Natural killer cell treated with Interleukin-12 subunit alpha and Interleukin-12 subunit beta and Interleukin-15 and Interleukin-18, amount 100 ng/mL, for 72 hours (primary cell): ENCODE data around the gene PDLIM5. TPM values are rescaled to one million over a fixed set of nuclear protein-coding genes. Genes with fewer than 3 reads are reported as not detected.
"Not testable (repeated sequence)": the region's sequence is repeated elsewhere in the genome, so short reads cannot be mapped to it uniquely, and the experiment has no call there.

Experiments used
- ATAC-seq, 2 donors: fragments of 150-1000 bp; cut with Tn5 transposase in 1 of 2; sonication (Bioruptor Pico), chemical (Tn5 transposase) in 1 of 2; 2 replicates each; pipeline ENCODE4 v1.10.0; 2021
- DNase-seq: peaks from one replicate; pipeline ENCODE4 v3.0.0; 2022; ENCODE audit warnings: low spot score
- H3K27ac Mint-ChIP-seq, 2 donors: 1 replicate in 1 of 2; 2 replicates in 1 of 2; pipeline ENCODE4 v1.8.0; 2022; ENCODE audit warnings: mixed read lengths in 2 of 2, mild to moderate bottlenecking in 1 of 2, moderate library complexity in 1 of 2
- H3K27me3 Mint-ChIP-seq, 2 donors: 1 replicate in 1 of 2; 2 replicates in 1 of 2; pipeline ENCODE4 v1.8.0; 2022; ENCODE audit warnings: mixed read lengths in 2 of 2
- H3K36me3 Mint-ChIP-seq: one replicate; pipeline ENCODE4 v1.8.0; 2022; ENCODE audit warnings: mixed read lengths
- H3K4me1 Mint-ChIP-seq, 2 donors: 1 replicate in 1 of 2; 2 replicates in 1 of 2; pipeline ENCODE4 v1.8.0; 2022; ENCODE audit warnings: low read depth in 2 of 2, mixed read lengths in 2 of 2, mild to moderate bottlenecking in 1 of 2
- H3K4me3 Mint-ChIP-seq: one replicate; pipeline ENCODE4 v1.8.0; 2022; ENCODE audit warnings: mixed read lengths
- H3K9me3 Mint-ChIP-seq: 2 replicates; pipeline ENCODE4 v1.8.0; 2022; ENCODE audit warnings: mixed read lengths
- total RNA-seq, 2 donors: library from RNA; stranded (reverse); gene quantifications; one replicate each; pipeline ENCODE4 v1.2.3, GENCODE V29; 2022

The PDLIM5 gene
- total RNA-seq, 2 donors from 2014 or later = 26.2 to 30.2 TPM

DNA sequence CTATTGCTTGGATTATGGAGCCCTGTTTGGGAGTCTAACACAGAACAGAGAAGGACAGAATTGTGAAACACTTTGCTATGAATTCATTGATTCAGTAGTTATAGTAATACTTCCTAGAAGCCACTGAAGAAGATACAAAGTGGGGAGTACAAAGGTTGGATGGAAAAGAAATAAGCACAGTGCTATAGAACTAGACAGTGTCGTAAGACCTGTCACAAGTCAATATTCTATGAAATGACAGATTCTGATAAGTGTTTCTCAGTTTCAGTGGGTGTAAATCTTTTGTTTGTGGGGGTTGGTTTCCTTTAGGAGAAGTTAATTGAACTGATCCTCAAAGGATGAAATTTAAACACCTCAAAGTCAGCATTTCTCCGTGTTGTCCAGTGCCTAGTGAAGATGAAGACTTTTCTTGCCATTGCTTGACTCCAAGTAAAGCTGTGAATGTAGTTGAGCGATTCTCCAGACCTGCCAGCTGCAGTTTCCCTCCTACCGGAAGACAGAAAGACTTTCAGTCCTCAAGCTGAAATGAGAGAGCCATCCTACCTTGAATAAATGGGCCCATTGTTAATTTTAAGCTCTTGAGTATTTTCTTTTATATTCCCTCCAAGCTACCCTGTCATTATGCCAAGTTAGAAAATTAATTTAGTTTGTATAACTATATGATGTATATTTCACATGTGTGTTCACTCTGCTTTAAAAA lies 7.9 kb downstream of the PDLIM5 start:
- Mint-ChIP-seq H3K4me3 (no peak overlapping the region), H3K9me3 (no peaks in the 10 kb centered on the region), H3K36me3 (no peaks in the 10 kb centered on the region), H3K27me3 (no peaks in the 10 kb centered on the region), H3K27ac (peak overlapping the region in 1 of 2 donors; percentile 14), H3K4me1 (peaks cover 11 to 18% of the 10 kb centered on the region in 2 donors)
- DNase-seq (no peak), ATAC-seq (no peak)

DNA sequence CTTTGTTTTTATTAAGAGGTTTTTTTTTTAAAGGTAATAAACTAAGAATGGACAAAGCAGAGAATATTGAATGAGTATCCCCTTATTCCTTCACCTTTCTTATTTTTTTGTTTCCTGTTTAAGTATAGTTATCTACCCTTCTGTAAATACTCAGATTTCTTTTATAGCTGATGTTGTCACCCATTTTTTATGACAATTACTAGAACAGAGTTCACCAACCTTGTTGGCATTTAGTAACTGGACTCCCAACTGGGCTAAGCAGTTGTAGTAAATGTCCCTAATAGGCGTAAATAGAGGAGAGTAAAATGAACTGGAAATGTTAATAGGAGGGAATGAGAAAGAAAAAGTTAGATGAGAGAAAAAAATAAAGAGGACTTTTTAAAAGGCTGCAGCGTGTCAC lies 9.8 kb downstream of the PDLIM5 start:
- DNase-seq = no peak
- ATAC-seq = no peak
- Mint-ChIP-seq H3K27me3 (no peaks in the 10 kb centered on the region), H3K4me1 (peaks cover 14 to 18% of the 10 kb centered on the region in 2 donors), H3K27ac (no peak overlapping the region), H3K36me3 (no peaks in the 10 kb centered on the region), H3K4me3 (no peak overlapping the region), H3K9me3 (no peaks in the 10 kb centered on the region)

DNA sequence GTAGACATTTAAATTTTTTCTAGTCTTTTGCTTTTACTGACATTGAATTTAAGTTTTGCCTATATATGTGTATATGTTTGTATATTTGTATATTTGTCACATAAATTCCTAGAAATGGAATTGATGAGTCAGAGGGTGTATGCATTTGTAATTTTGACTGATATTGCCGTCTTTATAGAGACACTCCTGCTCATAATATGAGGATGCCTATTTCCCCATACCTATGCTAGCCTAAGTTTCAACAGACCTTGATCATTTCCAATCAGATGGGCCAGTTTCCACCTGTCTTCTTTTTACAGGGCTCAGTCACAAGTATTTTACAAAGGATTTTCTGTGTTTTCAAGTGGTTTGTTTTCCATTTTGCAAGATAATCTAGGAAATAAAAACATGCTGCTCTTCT lies 10.8 kb downstream of the PDLIM5 start:
- Mint-ChIP-seq H3K4me3 (no peak overlapping the region), H3K4me1 (peaks cover 14 to 19% of the 10 kb centered on the region in 2 donors), H3K36me3 (no peaks in the 10 kb centered on the region), H3K9me3 (no peaks in the 10 kb centered on the region), H3K27me3 (no peaks in the 10 kb centered on the region), H3K27ac (no peak overlapping the region)
- no peak for ATAC-seq
- no peak for DNase-seq

DNA sequence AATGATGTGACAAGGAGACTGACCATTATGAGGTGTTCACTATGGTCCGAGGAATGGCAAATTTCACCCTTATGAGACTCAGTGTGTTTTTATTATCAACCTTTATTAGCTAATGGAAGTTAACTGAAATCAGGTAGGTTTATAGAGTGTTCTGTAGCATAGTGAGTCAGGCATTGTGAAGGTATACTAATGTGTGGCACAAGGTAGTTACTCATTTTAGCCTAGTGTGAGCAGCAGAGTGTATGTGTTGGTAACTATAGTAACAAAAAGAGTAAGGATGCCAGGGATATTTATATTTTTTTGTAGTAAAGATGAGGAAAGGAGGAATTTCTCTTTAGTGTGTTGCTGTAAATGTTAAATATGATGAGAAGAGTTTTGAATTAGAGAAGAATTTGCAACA lies 12.0 kb downstream of the PDLIM5 start:
- DNase-seq = no peak
- H3K27me3 Mint-ChIP-seq = no peaks in the 10 kb centered on the region
- ATAC-seq = no peak
- H3K4me3 Mint-ChIP-seq = no peak overlapping the region
- H3K9me3 Mint-ChIP-seq = no peaks in the 10 kb centered on the region
- no peaks in the 10 kb centered on the region for H3K36me3 Mint-ChIP-seq
- H3K27ac Mint-ChIP-seq = no peak overlapping the region
- H3K4me1 Mint-ChIP-seq = peaks cover 14 to 29% of the 10 kb centered on the region in 2 donors

DNA sequence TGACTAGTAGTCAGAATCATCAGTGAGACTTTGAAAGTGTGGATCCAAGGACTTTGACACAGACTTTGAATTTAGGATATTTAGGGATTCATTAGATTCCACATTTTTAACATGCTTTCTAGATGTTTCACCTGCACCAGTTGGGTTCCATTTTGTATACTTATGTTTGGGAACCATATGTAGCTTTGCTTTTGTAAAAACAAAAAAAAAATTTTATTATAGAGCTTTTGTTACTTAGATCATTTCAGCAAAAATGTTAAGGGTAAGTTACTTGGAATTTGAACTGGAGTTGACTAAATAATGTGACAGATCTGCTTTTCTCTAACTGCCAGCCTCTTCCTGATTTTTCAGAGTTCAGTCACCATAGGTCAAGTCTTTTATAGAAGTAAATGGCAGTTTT lies 14.6 kb downstream of the PDLIM5 start:
- H3K9me3 Mint-ChIP-seq = no peaks in the 10 kb centered on the region
- ATAC-seq (no peak), DNase-seq (no peak)
- H3K27ac Mint-ChIP-seq = no peak overlapping the region
- no peak overlapping the region for H3K4me3 Mint-ChIP-seq
- no peaks in the 10 kb centered on the region for H3K27me3 Mint-ChIP-seq
- H3K36me3 Mint-ChIP-seq = no peaks in the 10 kb centered on the region
- H3K4me1 Mint-ChIP-seq = peaks cover 12 to 32% of the 10 kb centered on the region in 2 donors

DNA sequence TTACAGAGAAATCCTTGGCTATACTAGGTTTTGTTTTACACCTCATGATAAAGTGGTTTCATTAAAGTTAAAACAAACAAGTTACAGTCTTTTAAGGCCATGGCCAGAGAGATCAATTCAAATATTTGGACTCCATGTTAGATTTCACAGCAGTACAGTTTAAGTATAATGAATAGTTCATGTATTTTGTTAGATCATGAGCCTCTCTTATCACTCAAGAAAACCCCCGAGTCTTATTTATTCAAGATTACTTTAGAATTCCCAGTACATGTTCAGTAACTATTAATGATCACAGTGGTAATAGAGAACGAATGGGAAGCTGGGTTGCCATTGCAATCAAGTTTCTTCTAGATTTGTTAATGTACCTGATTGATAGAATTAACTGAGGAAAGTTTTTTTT lies 15.2 kb downstream of the PDLIM5 start:
- no peak for ATAC-seq
- Mint-ChIP-seq H3K27ac (no peak overlapping the region), H3K36me3 (no peaks in the 10 kb centered on the region), H3K27me3 (no peaks in the 10 kb centered on the region), H3K4me1 (peaks cover 12 to 28% of the 10 kb centered on the region in 2 donors), H3K9me3 (no peaks in the 10 kb centered on the region), H3K4me3 (no peak overlapping the region)
- DNase-seq = no peak

DNA sequence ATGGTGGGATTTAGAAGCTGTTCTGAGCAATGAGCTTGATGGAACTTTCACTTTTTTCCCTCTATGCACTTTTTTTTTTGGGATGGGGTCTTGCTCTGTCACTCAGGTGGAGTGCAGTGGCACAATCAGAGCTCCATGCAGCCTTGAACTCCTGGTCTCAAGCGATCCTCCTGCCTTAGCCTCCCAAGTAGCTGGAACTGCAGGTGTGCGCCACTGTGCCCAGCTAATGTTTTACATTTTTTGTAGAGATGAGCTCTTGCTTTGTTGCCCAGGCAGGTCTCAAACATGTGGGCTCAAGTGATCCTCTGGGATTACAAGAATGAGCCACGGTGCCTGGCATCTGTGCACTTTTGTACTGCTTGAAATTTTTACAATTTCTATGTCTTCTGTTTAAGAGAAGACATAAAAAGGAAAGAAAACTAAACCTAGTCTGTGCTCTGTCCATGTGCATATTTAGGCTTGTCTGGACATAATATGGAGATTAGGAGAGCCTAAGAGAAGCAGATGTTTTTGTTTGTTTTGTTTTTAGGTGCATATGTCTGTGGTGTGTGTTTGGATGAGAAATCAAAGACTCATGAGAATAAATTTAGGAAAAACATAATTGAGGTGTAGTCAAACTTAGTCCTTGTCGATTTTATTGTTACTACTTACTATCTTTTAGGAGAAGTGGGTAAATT lies 16.5 kb downstream of the PDLIM5 start:
- H3K27ac Mint-ChIP-seq = no peak overlapping the region
- H3K4me3 Mint-ChIP-seq = no peak overlapping the region

DNA sequence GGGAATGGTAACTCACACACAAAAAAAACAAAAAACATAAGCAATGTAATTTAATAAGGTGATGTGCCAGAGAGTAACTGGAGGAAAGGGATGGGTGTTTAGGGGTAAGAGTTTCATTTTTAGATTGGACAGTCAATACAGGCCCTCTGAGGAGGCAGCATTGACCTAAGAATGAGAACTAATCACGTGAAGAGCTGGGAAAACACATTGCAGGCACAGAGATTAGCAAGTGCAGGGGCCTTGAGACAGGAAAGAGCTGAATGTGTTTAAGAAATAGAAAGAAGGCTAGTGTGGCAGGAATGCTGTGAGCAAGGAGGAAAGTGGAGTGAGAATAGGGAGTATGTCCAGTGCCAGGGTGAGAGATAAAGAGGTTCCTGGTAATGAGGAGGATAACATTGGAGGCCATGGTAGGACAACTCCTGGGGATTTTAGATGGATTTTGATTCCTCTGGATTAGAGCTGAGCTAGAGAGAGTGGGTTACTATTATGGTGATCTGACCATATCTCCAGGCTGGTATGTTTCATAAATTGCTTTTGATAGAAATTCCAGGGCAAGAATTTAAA lies 17.6 kb downstream of the PDLIM5 start:
- no peak for DNase-seq
- Mint-ChIP-seq H3K27ac (no peak overlapping the region), H3K27me3 (no peaks in the 10 kb centered on the region), H3K36me3 (no peaks in the 10 kb centered on the region), H3K4me3 (no peak overlapping the region), H3K4me1 (peaks cover 12 to 24% of the 10 kb centered on the region in 2 donors), H3K9me3 (no peaks in the 10 kb centered on the region)
- ATAC-seq = no peak

More for the DNA sequence above, 16.5 kb downstream of the PDLIM5 start:
- Mint-ChIP-seq H3K27me3 (no peaks in the 10 kb centered on the region), H3K9me3 (no peaks in the 10 kb centered on the region), H3K4me1 (peaks cover 12 to 31% of the 10 kb centered on the region in 2 donors), H3K36me3 (no peaks in the 10 kb centered on the region)
- ATAC-seq (no peak), DNase-seq (no peak)

DNA sequence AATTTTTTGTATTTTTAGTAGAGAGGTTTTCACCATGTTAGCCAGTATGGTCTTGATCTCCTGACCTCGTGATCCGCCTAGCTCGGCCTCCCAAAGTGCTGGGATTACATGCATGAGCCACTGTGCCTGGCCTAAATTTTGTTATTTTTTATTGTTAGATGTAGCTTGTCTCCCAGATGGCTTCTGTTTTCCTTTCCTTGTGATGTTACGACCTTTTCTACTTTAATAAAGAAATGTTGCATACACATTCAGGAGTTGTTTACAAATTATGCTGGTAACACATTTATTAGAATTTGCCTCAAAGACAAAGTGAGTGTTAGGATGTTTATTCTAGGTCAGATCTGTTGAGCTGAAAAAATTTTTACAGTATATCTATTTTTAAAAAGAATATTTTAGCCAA lies 18.4 kb downstream of the PDLIM5 start:
- H3K4me3 Mint-ChIP-seq = no peak overlapping the region
- H3K4me1 Mint-ChIP-seq = peaks cover 12 to 24% of the 10 kb centered on the region in 2 donors
- no peak for ATAC-seq
- H3K27ac Mint-ChIP-seq = no peak overlapping the region
- no peaks in the 10 kb centered on the region for H3K27me3 Mint-ChIP-seq
- no peaks in the 10 kb centered on the region for H3K9me3 Mint-ChIP-seq
- no peaks in the 10 kb centered on the region for H3K36me3 Mint-ChIP-seq
- no peak for DNase-seq

DNA sequence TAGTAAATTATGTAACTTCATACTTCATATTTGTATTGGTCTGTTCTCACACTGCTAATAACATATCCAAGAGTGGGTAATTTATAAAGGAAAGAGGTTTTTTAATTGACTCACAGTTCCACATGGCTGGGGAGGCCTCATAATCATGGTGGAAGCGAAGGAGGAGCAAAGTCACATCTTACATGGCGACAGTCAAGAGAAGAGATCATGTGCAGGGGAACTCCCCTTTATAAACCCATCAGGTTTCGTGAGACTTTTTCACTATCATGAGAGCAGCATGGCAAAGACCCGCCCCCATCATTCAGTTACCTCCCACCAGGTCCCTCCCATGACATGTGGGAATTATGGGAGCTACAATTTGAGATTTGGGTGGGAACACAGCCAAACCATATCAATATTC lies 19.0 kb downstream of the PDLIM5 start:
- not testable (repeated sequence) for H3K27ac Mint-ChIP-seq, ATAC-seq, H3K27me3 Mint-ChIP-seq, H3K9me3 Mint-ChIP-seq, H3K36me3 Mint-ChIP-seq, H3K4me3 Mint-ChIP-seq, DNase-seq
- H3K4me1 Mint-ChIP-seq = peaks cover 11 to 24% of the 10 kb centered on the region in 2 donors

DNA sequence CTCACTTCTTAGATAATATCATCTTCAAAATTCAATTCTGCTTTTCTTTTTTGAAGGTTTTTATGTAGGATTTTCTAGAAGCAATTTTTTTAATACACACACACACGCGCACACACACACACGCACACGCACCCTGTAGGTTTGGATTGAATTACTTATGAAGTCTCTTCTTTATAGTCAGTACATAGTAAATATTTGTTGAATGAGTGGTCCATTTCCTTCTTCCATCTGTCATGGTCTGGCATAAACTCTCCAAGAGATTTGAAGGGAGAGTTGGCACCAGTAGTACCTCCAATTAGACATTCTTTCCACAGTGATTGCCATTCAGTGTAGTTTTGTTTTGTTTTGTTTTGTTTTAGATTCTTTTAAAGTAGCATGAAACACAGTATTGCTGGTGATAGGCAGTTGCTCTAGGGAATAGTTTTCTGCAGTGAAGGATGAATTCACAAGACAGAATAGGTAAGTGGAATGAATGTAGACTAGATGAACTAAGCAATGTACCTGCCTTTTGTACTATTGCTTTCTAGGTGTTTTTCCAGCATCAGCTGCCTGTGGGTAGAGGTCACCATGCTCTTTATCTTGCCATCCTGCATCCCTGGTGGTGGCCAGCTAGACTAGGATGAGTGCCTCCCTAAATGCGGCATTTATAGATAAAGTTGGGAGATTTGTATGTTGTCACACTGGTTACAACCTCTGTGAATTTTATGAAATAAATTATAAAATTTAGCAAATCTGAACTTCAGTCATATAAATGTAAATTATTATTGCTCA lies 20.5 kb downstream of the PDLIM5 start:
- H3K4me3 Mint-ChIP-seq = no peak overlapping the region
- H3K27me3 Mint-ChIP-seq = no peaks in the 10 kb centered on the region
- DNase-seq = no peak
- no peak overlapping the region for H3K27ac Mint-ChIP-seq
- no peaks in the 10 kb centered on the region for H3K36me3 Mint-ChIP-seq
- H3K4me1 Mint-ChIP-seq = peaks cover 8 to 24% of the 10 kb centered on the region in 2 donors
- ATAC-seq = no peak
- no peaks in the 10 kb centered on the region for H3K9me3 Mint-ChIP-seq

DNA sequence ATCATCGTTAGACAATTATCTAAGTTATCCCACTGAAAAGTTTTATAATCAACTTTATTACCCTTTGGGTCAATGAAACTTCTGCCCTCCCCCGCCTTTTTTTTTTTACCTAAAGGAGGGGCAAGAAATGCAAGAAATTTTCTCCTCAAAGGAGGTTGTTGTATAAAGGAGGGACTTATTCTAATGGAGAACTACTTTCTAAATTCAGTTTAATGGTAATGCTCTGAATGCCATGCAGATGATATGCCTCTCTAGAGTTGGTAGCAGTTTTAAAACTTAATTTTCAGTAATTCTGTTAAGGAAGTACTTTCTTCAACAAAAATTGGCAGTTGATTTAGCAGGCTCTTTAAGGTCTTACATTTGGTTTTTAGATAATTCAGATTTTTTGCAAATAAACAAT lies 23.3 kb downstream of the PDLIM5 start:
- H3K9me3 Mint-ChIP-seq = no peaks in the 10 kb centered on the region
- no peak overlapping the region for H3K27ac Mint-ChIP-seq
- no peak for ATAC-seq

DNA sequence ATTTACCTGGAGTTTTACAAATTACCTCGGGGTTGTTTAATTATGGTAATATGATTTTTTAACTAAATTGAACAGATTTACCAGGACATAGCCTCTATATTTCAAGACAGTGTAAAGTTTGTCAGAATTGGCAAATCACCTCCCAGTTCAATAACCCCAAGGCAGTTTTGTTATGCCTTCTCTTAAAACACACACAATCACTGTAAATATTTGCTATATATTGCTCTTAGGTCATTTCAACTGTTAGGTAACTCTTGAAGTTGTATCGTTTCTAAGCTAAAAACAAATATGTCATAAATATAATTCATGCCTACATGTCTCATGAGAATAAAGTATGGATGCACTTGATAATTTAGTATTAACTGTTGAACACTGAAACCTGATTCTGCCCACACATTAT lies 24.1 kb downstream of the PDLIM5 start:
- DNase-seq (no peak), ATAC-seq (no peak)
- Mint-ChIP-seq H3K9me3 (no peaks in the 10 kb centered on the region), H3K27ac (no peak overlapping the region), H3K4me3 (no peak overlapping the region), H3K27me3 (no peaks in the 10 kb centered on the region), H3K36me3 (no peaks in the 10 kb centered on the region), H3K4me1 (peaks cover 2 to 9% of the 10 kb centered on the region in 2 donors)

More for the DNA sequence above, 23.3 kb downstream of the PDLIM5 start:
- H3K27me3 Mint-ChIP-seq = no peaks in the 10 kb centered on the region
- peaks cover 2 to 5% of the 10 kb centered on the region in 2 donors for H3K4me1 Mint-ChIP-seq
- no peak overlapping the region for H3K4me3 Mint-ChIP-seq
- no peaks in the 10 kb centered on the region for H3K36me3 Mint-ChIP-seq
- DNase-seq = no peak

DNA sequence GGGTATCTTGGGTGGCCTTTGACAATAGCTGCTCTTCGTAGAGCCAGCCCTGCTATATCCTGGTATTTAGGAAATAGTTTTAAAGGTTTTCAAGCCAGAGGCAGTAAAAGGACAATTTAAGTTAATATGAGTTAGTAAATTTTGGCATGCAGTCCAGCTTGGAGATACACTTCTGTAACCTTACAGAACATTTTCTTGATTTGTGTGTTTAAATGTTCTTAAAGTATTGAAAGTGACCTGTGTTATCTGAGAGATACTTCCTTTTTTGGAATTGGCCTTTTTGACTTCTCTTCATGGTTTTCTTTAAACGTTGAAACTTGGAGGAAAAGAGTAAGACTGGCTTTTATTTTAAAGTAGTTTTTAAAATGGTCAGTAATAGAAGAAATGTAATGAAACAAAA lies 25.5 kb downstream of the PDLIM5 start:
- Mint-ChIP-seq H3K9me3 (no peaks in the 10 kb centered on the region), H3K4me1 (peaks cover 2 to 9% of the 10 kb centered on the region in 2 donors), H3K27me3 (no peaks in the 10 kb centered on the region), H3K36me3 (no peaks in the 10 kb centered on the region), H3K4me3 (no peak overlapping the region), H3K27ac (no peak overlapping the region)
- no peak for ATAC-seq
- no peak for DNase-seq
